OCI-LY1 (cell line): ENCODE measurements around the gene TXNRD2.

Experiments
- H2AFZ ChIP-seq: fragments of 200-600 bp; sonication (generic), shearing (Covaris generic); 2 replicates; pipeline ENCODE4 v1.6.0; 2014; ENCODE audit warnings: antibody characterized with exemption, mild to moderate bottlenecking, low read length
- H3F3A ChIP-seq: fragments of 200-600 bp; sonication (generic), shearing (Covaris generic); 2 replicates; pipeline ENCODE4 v1.6.0; 2014; ENCODE audit warnings: mild to moderate bottlenecking, antibody characterized with exemption, low read length, moderate library complexity; ENCODE audit not compliant: insufficient read depth
- H3K27ac ChIP-seq: fragments of 200-600 bp; sonication (generic); 2 replicates; pipeline ENCODE4 v1.5.1; 2014; ENCODE audit warnings: low read length, mixed run types, mild to moderate bottlenecking, low read depth; ENCODE audit not compliant: poor library complexity, severe bottlenecking
- H3K27me3 ChIP-seq: fragments of 200-600 bp; sonication (generic); 2 replicates; pipeline ENCODE4 v1.6.0; 2014; ENCODE audit warnings: antibody characterized with exemption, mild to moderate bottlenecking, low read length, moderate library complexity; ENCODE audit not compliant: insufficient read depth
- H3K36me3 ChIP-seq: fragments of 200-600 bp; sonication (generic); 2 replicates; pipeline ENCODE4 v1.6.1; 2014; ENCODE audit warnings: mild to moderate bottlenecking, antibody characterized with exemption, low read length, moderate library complexity, mixed read lengths; ENCODE audit not compliant: insufficient read depth
- H3K4me1 ChIP-seq: fragments of 200-600 bp; sonication (generic); 2 replicates; pipeline ENCODE4 v1.5.1; 2014; ENCODE audit warnings: mild to moderate bottlenecking, low read length, moderate library complexity; ENCODE audit not compliant: insufficient read depth, severe bottlenecking
- H3K4me2 ChIP-seq: fragments of 200-600 bp; sonication (generic), shearing (Covaris generic); 2 replicates; pipeline ENCODE4 v1.6.1; 2014; ENCODE audit warnings: low read length
- H3K4me3 ChIP-seq: fragments of 200-600 bp; sonication (generic); 2 replicates; pipeline ENCODE4 v1.5.1; 2014; ENCODE audit warnings: low read length, low read depth, mild to moderate bottlenecking, mixed read lengths; ENCODE audit not compliant: poor library complexity, severe bottlenecking
- H3K79me2 ChIP-seq: fragments of 200-600 bp; shearing (Covaris generic); 2 replicates; pipeline ENCODE4 v1.6.1; 2016; ENCODE audit warnings: mixed run types, low read length, mixed read lengths; ENCODE audit not compliant: insufficient read depth
- H3K9ac ChIP-seq: fragments of 200-600 bp; sonication (generic), shearing (Covaris generic); 2 replicates; pipeline ENCODE4 v1.6.1; 2014; ENCODE audit warnings: mild to moderate bottlenecking, low read length, mixed read lengths
- H3K9me2 ChIP-seq: fragments of 200-600 bp; sonication (generic), shearing (Covaris generic); 2 replicates; pipeline ENCODE4 v1.6.1; 2014; ENCODE audit warnings: low read depth, mild to moderate bottlenecking, low read length, mixed read lengths
- H3K9me3 ChIP-seq: fragments of 200-600 bp; shearing (Covaris generic); 2 replicates; pipeline ENCODE4 v1.6.1; 2014; ENCODE audit warnings: low read length, mixed read lengths
- H4K20me1 ChIP-seq: fragments of 200-600 bp; sonication (generic), shearing (Covaris generic); 2 replicates; pipeline ENCODE4 v1.6.0; 2016; ENCODE audit warnings: mild to moderate bottlenecking, low read length; ENCODE audit not compliant: insufficient read depth
- EZH2 ChIP-seq: fragments of 200-600 bp; sonication (generic), shearing (Covaris generic); IDR thresholded peaks from 2 replicates; pipeline ENCODE4 v1.8.0; 2017; ENCODE audit warnings: borderline replicate concordance, mixed run types, mild to moderate bottlenecking, antibody characterized with exemption, low read length, moderate library complexity, mixed read lengths
- TF ChIP-seq, protein P1 (sequence below): fragments of 200-600 bp; sonication (generic), shearing (Covaris generic); IDR thresholded peaks from 2 replicates; pipeline ENCODE4 v1.5.1; 2017; ENCODE audit warnings: mild to moderate bottlenecking, antibody characterized with exemption, low read length, moderate library complexity, mixed read lengths

Gene TXNRD2

GRCh38 chr22:19870153-19871022 is 71.2 kb downstream of the TXNRD2 start:
- Histone ChIP-seq H3K4me1 (peaks cover 17% of the 10 kb centered on the region), H2AFZ (no peak overlapping the region), H3K36me3 (no peaks in the 10 kb centered on the region), H3K27ac (no peak overlapping the region), H3K9me3 (no peaks in the 10 kb centered on the region), H3F3A (no peaks in the 10 kb centered on the region), H3K79me2 (no peaks in the 10 kb centered on the region), H3K4me3 (no peak overlapping the region), H3K9ac (no peak overlapping the region), H3K9me2 (no peaks in the 10 kb centered on the region), H3K4me2 (no peak overlapping the region), H4K20me1 (no peaks in the 10 kb centered on the region), H3K27me3 (no peaks in the 10 kb centered on the region; the same call in 1 of the 2 replicates)
- TF ChIP-seq, protein P1, sequence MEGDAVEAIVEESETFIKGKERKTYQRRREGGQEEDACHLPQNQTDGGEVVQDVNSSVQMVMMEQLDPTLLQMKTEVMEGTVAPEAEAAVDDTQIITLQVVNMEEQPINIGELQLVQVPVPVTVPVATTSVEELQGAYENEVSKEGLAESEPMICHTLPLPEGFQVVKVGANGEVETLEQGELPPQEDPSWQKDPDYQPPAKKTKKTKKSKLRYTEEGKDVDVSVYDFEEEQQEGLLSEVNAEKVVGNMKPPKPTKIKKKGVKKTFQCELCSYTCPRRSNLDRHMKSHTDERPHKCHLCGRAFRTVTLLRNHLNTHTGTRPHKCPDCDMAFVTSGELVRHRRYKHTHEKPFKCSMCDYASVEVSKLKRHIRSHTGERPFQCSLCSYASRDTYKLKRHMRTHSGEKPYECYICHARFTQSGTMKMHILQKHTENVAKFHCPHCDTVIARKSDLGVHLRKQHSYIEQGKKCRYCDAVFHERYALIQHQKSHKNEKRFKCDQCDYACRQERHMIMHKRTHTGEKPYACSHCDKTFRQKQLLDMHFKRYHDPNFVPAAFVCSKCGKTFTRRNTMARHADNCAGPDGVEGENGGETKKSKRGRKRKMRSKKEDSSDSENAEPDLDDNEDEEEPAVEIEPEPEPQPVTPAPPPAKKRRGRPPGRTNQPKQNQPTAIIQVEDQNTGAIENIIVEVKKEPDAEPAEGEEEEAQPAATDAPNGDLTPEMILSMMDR: no peak
- TF ChIP-seq EZH2: no peak

DNA sequence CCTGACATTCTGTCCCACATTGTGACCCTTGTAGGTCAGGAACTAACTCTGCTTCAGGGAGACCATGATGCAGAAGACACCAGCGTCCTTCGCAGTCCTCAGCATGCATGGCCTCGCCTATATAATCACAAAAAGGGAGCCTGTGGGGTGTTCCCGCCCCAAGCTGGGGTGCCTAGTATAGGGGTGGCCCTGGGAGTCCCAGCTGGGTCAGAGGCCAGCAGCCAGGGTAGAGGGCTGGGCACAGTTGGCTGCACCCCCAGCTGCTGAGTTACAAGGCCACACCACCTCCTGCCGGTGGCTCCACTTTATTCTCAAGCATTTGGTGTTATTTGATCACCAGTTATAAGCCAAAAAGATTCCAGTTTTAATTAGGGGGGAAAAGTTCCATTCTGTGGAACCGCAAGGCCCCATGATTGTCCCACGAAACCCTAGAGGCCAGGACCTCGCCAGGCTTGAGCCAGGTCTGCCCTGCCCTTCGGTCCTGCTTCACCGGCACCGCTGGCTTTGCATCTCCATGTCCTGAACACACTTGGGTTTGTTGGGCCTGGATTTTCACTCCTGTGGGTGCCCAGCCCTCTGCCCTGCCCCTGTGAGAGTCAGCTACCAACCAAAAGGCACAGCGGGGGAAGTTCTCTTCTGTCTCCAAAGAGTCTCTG is 72.0 kb downstream of the TXNRD2 start:
- no peak overlapping the region for H3K9ac ChIP-seq
- H2AFZ ChIP-seq: no peak overlapping the region
- no peaks in the 10 kb centered on the region for H3K9me3 ChIP-seq
- no peak overlapping the region for H3K4me2 ChIP-seq
- no peaks in the 10 kb centered on the region for H3K79me2 ChIP-seq
- H3K27me3 ChIP-seq: no peaks in the 10 kb centered on the region; the same call in 1 of the 2 replicates
- H4K20me1 ChIP-seq: no peaks in the 10 kb centered on the region
- no peak overlapping the region for H3K27ac ChIP-seq
- H3K4me3 ChIP-seq: no peak overlapping the region
- H3K36me3 ChIP-seq: no peaks in the 10 kb centered on the region
- no peaks in the 10 kb centered on the region for H3K9me2 ChIP-seq
- peaks cover 10% of the 10 kb centered on the region for H3K4me1 ChIP-seq
- no peaks in the 10 kb centered on the region for H3F3A ChIP-seq
- no peak for TF ChIP-seq EZH2
- TF ChIP-seq, protein P1: no peak

DNA sequence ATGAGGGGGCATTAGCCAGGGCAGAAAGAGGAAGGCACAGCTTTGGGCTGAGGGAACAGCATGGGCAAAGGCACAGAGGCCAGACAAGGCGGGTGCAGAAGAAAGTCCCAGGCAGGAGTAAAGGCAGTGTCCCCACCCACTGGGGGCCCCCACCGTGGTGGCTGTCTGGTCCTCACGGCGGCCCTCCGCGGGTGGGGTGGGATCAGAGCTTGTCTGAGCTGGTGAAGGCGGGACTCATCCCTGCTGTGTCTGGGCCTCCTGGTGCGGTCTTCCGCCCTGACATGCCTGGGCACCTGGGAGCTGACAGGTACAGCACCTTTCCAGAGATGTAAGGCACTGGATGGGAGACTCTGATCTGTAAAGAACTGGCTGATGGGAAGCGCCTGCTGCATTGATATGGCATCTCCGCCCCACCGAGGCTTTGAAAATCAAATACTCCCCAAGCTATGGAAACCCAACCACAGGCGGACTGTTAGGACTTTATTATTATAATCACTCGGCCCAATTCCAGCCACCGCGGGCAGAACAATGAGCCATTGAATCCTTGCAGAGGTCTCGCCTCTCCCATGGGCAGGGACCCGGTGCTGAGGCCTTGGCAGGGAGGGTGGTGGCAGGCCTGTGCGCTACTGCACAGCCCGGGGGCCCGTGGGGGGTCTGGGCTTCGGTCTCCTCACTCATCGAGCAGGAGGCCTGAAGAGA is 72.7 kb downstream of the TXNRD2 start:
- Histone ChIP-seq H3K4me2 (no peak overlapping the region), H3K9me3 (no peaks in the 10 kb centered on the region), H3K9me2 (no peaks in the 10 kb centered on the region), H3K79me2 (no peaks in the 10 kb centered on the region), H3K9ac (no peak overlapping the region), H3K27ac (no peak overlapping the region), H3K27me3 (no peaks in the 10 kb centered on the region; the same call in 1 of the 2 replicates), H3K4me3 (no peak overlapping the region), H3K36me3 (no peaks in the 10 kb centered on the region), H3K4me1 (peaks cover 5% of the 10 kb centered on the region), H2AFZ (no peak overlapping the region), H3F3A (no peaks in the 10 kb centered on the region), H4K20me1 (no peaks in the 10 kb centered on the region)
- no peak for TF ChIP-seq EZH2
- TF ChIP-seq, protein P1: no peak
